SK-N-SH (cell line): ENCODE measurements around the gene SUN2. TPM values are rescaled to one million over a fixed set of nuclear protein-coding genes. Genes with fewer than 3 reads are reported as not detected.

ENCODE experiments used
- CTCF ChIA-PET: fragments of 300-600, 350-600 bp; formaldehyde crosslinking; extraction: SDS; loops from one replicate; lab custom pipeline; 2021; lab: Yijun Ruan, JAX
- POLR2A ChIA-PET: fragments of 350-600 bp; sonication (Branson Sonifier 250); formaldehyde crosslinking; extraction: SDS; loops from one replicate; lab custom pipeline; 2020; ENCODE audit warnings: antibody characterized with exemption, inconsistent platforms; lab: Yijun Ruan, JAX
- DNase-seq: peaks from one replicate; pipeline ENCODE4 v3.0.0; 2012
- H2AFZ ChIP-seq: fragments of 200-600 bp; sonication (generic); 2 replicates; pipeline ENCODE4 v1.8.1; 2016; ENCODE audit warnings: antibody characterized with exemption, mild to moderate bottlenecking, low read depth
- H3F3A ChIP-seq: fragments of 200-600 bp; sonication (generic); replicated peaks from 2 replicates; pipeline ENCODE3; 2016; ENCODE audit warnings: antibody characterized with exemption, mild to moderate bottlenecking; ENCODE audit not compliant: insufficient read depth
- H3K27ac ChIP-seq, 2 experiments: fragments of 200-500 bp in 1 of 2; fragments of 200-600 bp in 1 of 2; sonication (Bioruptor generic) in 1 of 2; sonication (generic), shearing (Covaris generic) in 1 of 2; 2 replicates each; pipeline versions ENCODE4 v1.5.1 to v1.6.1; 2014 to 2016; ENCODE audit warnings: low read depth in 2 of 2, inconsistent platforms in 1 of 2, low read length in 1 of 2, mild to moderate bottlenecking in 1 of 2, mixed read lengths in 1 of 2
- H3K27me3 ChIP-seq: fragments of 200-600 bp; sonication (generic), shearing (Covaris generic); 2 replicates; pipeline ENCODE4 v1.6.1; 2016; ENCODE audit warnings: mixed run types; ENCODE audit not compliant: insufficient read depth
- H3K36me3 ChIP-seq, 2 experiments: fragments of 200-500 bp in 1 of 2; fragments of 200-600 bp in 1 of 2; sonication (Bioruptor generic) in 1 of 2; sonication (generic) in 1 of 2; replicated peaks in 1 of 2; 2 replicates each; pipeline versions ENCODE3 to v1.5.1; 2014 to 2016; ENCODE audit warnings: low read length in 1 of 2, mild to moderate bottlenecking in 1 of 2; ENCODE audit not compliant: insufficient read depth in 2 of 2, control insufficient read depth in 1 of 2
- H3K4me1 ChIP-seq, 2 experiments: fragments of 200-500 bp in 1 of 2; fragments of 200-600 bp in 1 of 2; sonication (Bioruptor generic) in 1 of 2; sonication (generic), shearing (Covaris generic) in 1 of 2; 2 replicates each; pipeline versions ENCODE4 v1.5.1 to v1.6.1; 2014 to 2016; ENCODE audit warnings: low read depth in 1 of 2, low read length in 1 of 2, mixed run types in 1 of 2; ENCODE audit not compliant: insufficient read depth in 2 of 2, control insufficient read depth in 1 of 2
- H3K4me2 ChIP-seq: fragments of 200-600 bp; sonication (generic), shearing (Covaris generic); 2 replicates; pipeline ENCODE4 v1.6.1; 2017; ENCODE audit warnings: mixed run types
- H3K4me3 ChIP-seq, 2 experiments: fragments of 200-500 bp in 1 of 2; fragments of 200-600 bp in 1 of 2; sonication (Bioruptor generic) in 1 of 2; sonication (generic), shearing (Covaris generic) in 1 of 2; 2 replicates each; pipeline versions ENCODE4 v1.5.1 to v1.8.1; 2014 to 2016; ENCODE audit warnings: low read depth in 2 of 2, inconsistent platforms in 1 of 2, low read length in 1 of 2, mild to moderate bottlenecking in 1 of 2, mixed read lengths in 1 of 2, moderate library complexity in 1 of 2
- H3K79me2 ChIP-seq: fragments of 200-600 bp; sonication (generic); 2 replicates; pipeline ENCODE4 v1.8.1; 2017; ENCODE audit warnings: mild to moderate bottlenecking; ENCODE audit not compliant: insufficient read depth
- H3K9ac ChIP-seq: fragments of 200-600 bp; sonication (generic); 2 replicates; pipeline ENCODE4 v1.6.1; 2017; ENCODE audit warnings: mixed run types
- H3K9me2 ChIP-seq: fragments of 200-600 bp; sonication (generic); 2 replicates; pipeline ENCODE4 v1.6.1; 2017; ENCODE audit warnings: mixed run types
- H3K9me3 ChIP-seq: fragments of 200-600 bp; sonication (generic); 2 replicates; pipeline ENCODE4 v1.6.1; 2017; ENCODE audit warnings: mixed run types, mild to moderate bottlenecking, moderate library complexity
- H4K20me1 ChIP-seq: fragments of 200-600 bp; sonication (generic); 2 replicates; pipeline ENCODE4 v1.6.1; 2017; ENCODE audit warnings: mild to moderate bottlenecking, mixed run types; ENCODE audit not compliant: insufficient read depth
- CHD2 ChIP-seq: fragments of 150-350 bp; IDR thresholded peaks from 2 replicates; pipeline ENCODE4 v1.6.1; 2018; ENCODE audit warnings: low read length; ENCODE audit not compliant: partially characterized antibody
- EP300 ChIP-seq, 2 experiments: IDR thresholded peaks; 2 replicates each; pipeline versions ENCODE4 v1.4.0 to v1.6.1; 2012; ENCODE audit warnings: borderline replicate concordance in 1 of 2, low read depth in 1 of 2, low read length in 1 of 2
- EZH2phosphoT487 ChIP-seq: fragments of 200-600 bp; sonication (generic); IDR thresholded peaks from 2 replicates; pipeline ENCODE4 v1.6.1; 2017; ENCODE audit warnings: low read depth, mixed run types, mild to moderate bottlenecking, antibody characterized with exemption, moderate library complexity, borderline replicate concordance
- GABPA ChIP-seq: IDR thresholded peaks from 2 replicates; pipeline ENCODE4 v1.4.0; 2012; ENCODE audit warnings: low read depth, mild to moderate bottlenecking
- MXI1 ChIP-seq: IDR thresholded peaks from 2 replicates; pipeline ENCODE4 v1.6.1; 2012; ENCODE audit warnings: mild to moderate bottlenecking, low read depth, low read length, improper control_type of control experiment
- NFIC ChIP-seq: IDR thresholded peaks from 2 replicates; pipeline ENCODE4 v1.4.0; 2012; ENCODE audit warnings: borderline replicate concordance
- RCOR1 ChIP-seq: fragments of 150-350 bp; IDR thresholded peaks from 2 replicates; pipeline ENCODE4 v1.6.1; 2017; ENCODE audit warnings: antibody characterized with exemption, low read length
- RXRA ChIP-seq: IDR thresholded peaks from 2 replicates; pipeline ENCODE4 v1.4.0; 2012; ENCODE audit warnings: low read depth, mild to moderate bottlenecking, borderline replicate concordance
- YY1 ChIP-seq: IDR thresholded peaks from 2 replicates; pipeline ENCODE4 v1.4.0; 2012; ENCODE audit warnings: low read depth, mild to moderate bottlenecking
- WGBS: methylation state at CpG from one replicate; pipeline ENCODE4 v1.1.6; 2017; ENCODE audit warnings: low lambda C conversion rate; 5-methylcytosine and 5-hydroxymethylcytosine counted together
- polyA plus RNA-seq, 3 experiments: library from polyadenylated mRNA; depleted of rRNA; stranded (reverse); fragments of >200 nt; gene quantifications; 2 replicates each; pipeline ENCODE4 v1.2.3, GENCODE V29; 2012
- TF ChIP-seq, protein P1 (sequence below): fragments of 150-350 bp; IDR thresholded peaks from 2 replicates; pipeline ENCODE4 v1.6.1; 2017; ENCODE audit warnings: antibody characterized with exemption, low read length, low read depth, borderline replicate concordance
- TF ChIP-seq, protein P2 (sequence below): fragments of 150-350 bp; IDR thresholded peaks from 2 replicates; pipeline ENCODE4 v1.6.1; 2016; ENCODE audit warnings: mild to moderate bottlenecking, low read depth, low read length
- TF ChIP-seq, protein P3 (sequence below): IDR thresholded peaks from 2 replicates; pipeline ENCODE4 v1.4.0; 2012; ENCODE audit warnings: low read depth, borderline replicate concordance
- TF ChIP-seq, protein P4 (sequence below): IDR thresholded peaks from 2 replicates; pipeline ENCODE4 v1.4.0; 2012; ENCODE audit warnings: low read depth
- TF ChIP-seq, protein P5 (sequence below): IDR thresholded peaks from 2 replicates; pipeline ENCODE4 v1.4.0; 2012; ENCODE audit warnings: low read depth, borderline replicate concordance

Gene SUN2
- polyA plus RNA-seq, 1 of the 3 experiments (the other 2 are of a cell fraction) = 10.2 TPM

DNA sequence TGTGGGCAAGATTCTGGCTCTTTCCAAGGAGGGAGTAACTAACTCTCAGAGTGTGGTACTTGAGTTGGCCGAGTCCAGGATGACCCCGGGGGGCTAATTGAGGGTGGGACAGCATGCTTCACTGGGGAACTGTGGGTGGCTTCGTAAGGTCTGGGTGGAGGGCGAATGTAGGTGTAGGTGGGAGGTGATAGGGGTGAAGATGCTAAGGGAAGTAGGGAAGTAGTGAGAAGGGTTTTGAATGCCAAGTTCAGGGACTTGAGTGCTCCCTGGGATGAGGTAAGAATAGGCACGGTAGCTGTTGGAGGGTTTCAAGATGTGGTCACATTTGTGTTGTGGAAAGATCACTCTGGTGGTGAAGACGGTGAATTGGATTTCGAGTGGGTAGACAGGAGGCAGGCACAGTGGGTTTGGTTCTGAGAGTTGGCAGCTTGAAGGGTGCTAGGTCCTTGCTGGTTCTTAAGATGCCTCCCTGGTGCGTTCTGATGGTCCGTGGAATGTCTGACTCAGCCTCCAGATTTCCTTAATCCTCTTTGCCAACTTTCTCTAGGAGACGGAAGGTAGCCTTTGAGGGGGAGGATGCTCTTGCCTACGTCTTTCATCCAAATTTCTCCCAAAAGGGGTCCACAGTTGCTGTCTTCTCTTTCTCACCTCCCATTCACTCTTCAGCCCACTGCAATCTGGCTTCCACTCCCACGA, 40.6 kb upstream of the SUN2 start (continued):
- TF ChIP-seq, protein P1, sequence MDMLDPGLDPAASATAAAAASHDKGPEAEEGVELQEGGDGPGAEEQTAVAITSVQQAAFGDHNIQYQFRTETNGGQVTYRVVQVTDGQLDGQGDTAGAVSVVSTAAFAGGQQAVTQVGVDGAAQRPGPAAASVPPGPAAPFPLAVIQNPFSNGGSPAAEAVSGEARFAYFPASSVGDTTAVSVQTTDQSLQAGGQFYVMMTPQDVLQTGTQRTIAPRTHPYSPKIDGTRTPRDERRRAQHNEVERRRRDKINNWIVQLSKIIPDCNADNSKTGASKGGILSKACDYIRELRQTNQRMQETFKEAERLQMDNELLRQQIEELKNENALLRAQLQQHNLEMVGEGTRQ = no peak
- TF ChIP-seq, protein P2, sequence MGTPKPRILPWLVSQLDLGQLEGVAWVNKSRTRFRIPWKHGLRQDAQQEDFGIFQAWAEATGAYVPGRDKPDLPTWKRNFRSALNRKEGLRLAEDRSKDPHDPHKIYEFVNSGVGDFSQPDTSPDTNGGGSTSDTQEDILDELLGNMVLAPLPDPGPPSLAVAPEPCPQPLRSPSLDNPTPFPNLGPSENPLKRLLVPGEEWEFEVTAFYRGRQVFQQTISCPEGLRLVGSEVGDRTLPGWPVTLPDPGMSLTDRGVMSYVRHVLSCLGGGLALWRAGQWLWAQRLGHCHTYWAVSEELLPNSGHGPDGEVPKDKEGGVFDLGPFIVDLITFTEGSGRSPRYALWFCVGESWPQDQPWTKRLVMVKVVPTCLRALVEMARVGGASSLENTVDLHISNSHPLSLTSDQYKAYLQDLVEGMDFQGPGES = no peak
- no peak for TF ChIP-seq NFIC

DNA sequence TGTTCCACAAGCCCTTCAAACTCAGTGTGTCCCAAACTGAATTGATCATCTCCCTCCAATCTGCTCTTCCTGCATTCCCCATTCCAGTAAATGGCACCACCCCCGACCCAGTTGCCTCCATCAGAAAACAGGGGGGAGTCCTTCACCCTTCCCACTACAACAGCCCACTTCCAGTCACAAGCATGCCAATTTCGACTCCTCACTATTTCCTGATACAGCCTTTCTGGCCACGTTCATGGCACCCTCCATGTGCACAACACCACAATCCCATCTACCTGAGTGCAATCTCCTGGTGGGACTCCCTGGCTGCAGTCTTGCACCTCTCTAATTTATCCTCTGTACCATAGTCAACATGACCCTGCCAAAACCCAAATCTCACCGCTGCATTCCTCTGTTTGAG, 39.8 kb upstream of the SUN2 start:
- DNase-seq = no peak
- H3K4me3 ChIP-seq = no peak overlapping the region
- no peaks in the 10 kb centered on the region for H3K27me3 ChIP-seq
- H3K36me3 ChIP-seq = no peaks in the 10 kb centered on the region
- no peak for TF ChIP-seq NFIC
- TF ChIP-seq, protein P3, sequence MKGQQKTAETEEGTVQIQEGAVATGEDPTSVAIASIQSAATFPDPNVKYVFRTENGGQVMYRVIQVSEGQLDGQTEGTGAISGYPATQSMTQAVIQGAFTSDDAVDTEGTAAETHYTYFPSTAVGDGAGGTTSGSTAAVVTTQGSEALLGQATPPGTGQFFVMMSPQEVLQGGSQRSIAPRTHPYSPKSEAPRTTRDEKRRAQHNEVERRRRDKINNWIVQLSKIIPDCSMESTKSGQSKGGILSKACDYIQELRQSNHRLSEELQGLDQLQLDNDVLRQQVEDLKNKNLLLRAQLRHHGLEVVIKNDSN = no peak
- TF ChIP-seq MXI1 = no peak
- TF ChIP-seq GABPA = no peak
- TF ChIP-seq YY1 = no peak
- no peak for TF ChIP-seq EP300 (IDR thresholded peaks at IDR 0.05; ENCODE audit: borderline replicate concordance in 1 of 2, low read depth in 1 of 2, low read length in 1 of 2)
- TF ChIP-seq CHD2 = no peak
- no peak for TF ChIP-seq RCOR1
- no peak for TF ChIP-seq EZH2phosphoT487
- no peak for TF ChIP-seq RXRA
- TF ChIP-seq, protein P4, sequence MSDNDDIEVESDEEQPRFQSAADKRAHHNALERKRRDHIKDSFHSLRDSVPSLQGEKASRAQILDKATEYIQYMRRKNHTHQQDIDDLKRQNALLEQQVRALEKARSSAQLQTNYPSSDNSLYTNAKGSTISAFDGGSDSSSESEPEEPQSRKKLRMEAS = no peak
- TF ChIP-seq, protein P5, sequence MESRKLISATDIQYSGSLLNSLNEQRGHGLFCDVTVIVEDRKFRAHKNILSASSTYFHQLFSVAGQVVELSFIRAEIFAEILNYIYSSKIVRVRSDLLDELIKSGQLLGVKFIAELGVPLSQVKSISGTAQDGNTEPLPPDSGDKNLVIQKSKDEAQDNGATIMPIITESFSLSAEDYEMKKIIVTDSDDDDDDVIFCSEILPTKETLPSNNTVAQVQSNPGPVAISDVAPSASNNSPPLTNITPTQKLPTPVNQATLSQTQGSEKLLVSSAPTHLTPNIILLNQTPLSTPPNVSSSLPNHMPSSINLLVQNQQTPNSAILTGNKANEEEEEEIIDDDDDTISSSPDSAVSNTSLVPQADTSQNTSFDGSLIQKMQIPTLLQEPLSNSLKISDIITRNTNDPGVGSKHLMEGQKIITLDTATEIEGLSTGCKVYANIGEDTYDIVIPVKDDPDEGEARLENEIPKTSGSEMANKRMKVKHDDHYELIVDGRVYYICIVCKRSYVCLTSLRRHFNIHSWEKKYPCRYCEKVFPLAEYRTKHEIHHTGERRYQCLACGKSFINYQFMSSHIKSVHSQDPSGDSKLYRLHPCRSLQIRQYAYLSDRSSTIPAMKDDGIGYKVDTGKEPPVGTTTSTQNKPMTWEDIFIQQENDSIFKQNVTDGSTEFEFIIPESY = no peak
- TF ChIP-seq, all 33 proteins: peak for 0
- Histone ChIP-seq H3K9me3 (no peaks in the 10 kb centered on the region), H3F3A (no peaks in the 10 kb centered on the region), H3K27ac (no peak overlapping the region), H3K9me2 (no peaks in the 10 kb centered on the region), H4K20me1 (no peaks in the 10 kb centered on the region), H2AFZ (no peak overlapping the region), H3K9ac (no peak overlapping the region), H3K79me2 (peaks cover 5% of the 10 kb centered on the region; the same call in 1 of the 2 replicates), H3K4me2 (no peak overlapping the region), H3K4me1 (peaks cover 0 to 2% of the 10 kb centered on the region in 2 experiments; a peak in 3 of 4 replicates)
- ChIA-PET POLR2A (no interaction called here), CTCF (no interaction called here)
- 23% methylated on average over 4 of the region's 4 CpGs for WGBS
